ENCODE results near the gene SKI. TPM values are rescaled to one million over a fixed set of nuclear protein-coding genes. Genes with fewer than 3 reads are reported as not detected.
"Not testable (repeated sequence)": the region's sequence is repeated elsewhere in the genome, so short reads cannot be mapped to it uniquely, and the experiment has no call there.

Gene SKI
- total RNA-seq, 2 experiments from 2014 or later, result 286 to 324 TPM

GRCh38 chr1:2295526-2295925, 67.4 kb downstream of the SKI start:
- Histone ChIP-seq H3K27me3 (ENCODE audit: control insufficient read depth in 1 of 2, insufficient read depth in 2 of 2, low read length in 2 of 2) (no peaks in the 10 kb centered on the region), H3K4me1 (ENCODE audit: insufficient read depth, low read length) (peaks cover 100% of the 10 kb centered on the region), H3K4me3 (ENCODE audit: low read length) (no peak overlapping the region), H3K27ac (ENCODE audit: low read depth in 1 of 2, low read length in 2 of 2) (no peak overlapping the region), H3K36me3 (ENCODE audit: insufficient read depth, low read length) (peaks cover 30% of the 10 kb centered on the region), H3K9me3 (ENCODE audit: control insufficient read depth in 1 of 2, insufficient read depth in 1 of 2, low read length in 2 of 2) (no peaks in the 10 kb centered on the region)
- H3K27me3 Mint-ChIP-seq, result no peaks in the 10 kb centered on the region
- peaks cover 66% of the 10 kb centered on the region for H3K36me3 Mint-ChIP-seq (ENCODE audit: low read depth)
- ChIA-PET POLR2A (interaction anchor here (1.5 kb wide), 1 partner anchor 40 kb away, joined by 4 read pairs; no protein-coding TSS in a partner anchor), CTCF (no interaction called here)
- peaks cover 88% of the 10 kb centered on the region for H3K4me1 Mint-ChIP-seq (ENCODE audit: low read depth)
- no peak for TF ChIP-seq CTCF (IDR thresholded peaks at IDR 0.05)
- H3K27ac Mint-ChIP-seq, result peak overlapping the region; percentile 99
- peak overlapping the region; percentile 79 for H3K4me3 Mint-ChIP-seq
- intact Hi-C loops (cut with DNase I, micrococcal nuclease), result no loop called here
- DNase-seq (no peak), ATAC-seq (ENCODE audit: poor library complexity) (no peak)
- H3K9me3 Mint-ChIP-seq, result no peaks in the 10 kb centered on the region

GRCh38 chr1:2296211-2296610, 68.1 kb downstream of the SKI start:
- H3K36me3 ChIP-seq (ENCODE audit: insufficient read depth, low read length), result peaks cover 30% of the 10 kb centered on the region
- POLR2A ChIA-PET, result interaction anchor here (1.1 kb wide), 1 partner anchor 67 kb away, joined by 5 read pairs; no protein-coding TSS in a partner anchor
- DNase-seq, result peak in 4 of 14 experiments; percentile 44 to 62 (median 52)
- H3K27ac ChIP-seq (ENCODE audit: low read depth in 1 of 2, low read length in 2 of 2); intact Hi-C loops (cut with DNase I, micrococcal nuclease); ATAC-seq (ENCODE audit: poor library complexity); H3K27me3 Mint-ChIP-seq; H3K9me3 Mint-ChIP-seq; H3K9me3 ChIP-seq (ENCODE audit: control insufficient read depth in 1 of 2, insufficient read depth in 1 of 2, low read length in 2 of 2); H3K27me3 ChIP-seq (ENCODE audit: control insufficient read depth in 1 of 2, insufficient read depth in 2 of 2, low read length in 2 of 2); CTCF ChIA-PET; H3K4me3 ChIP-seq (ENCODE audit: low read length): not testable (repeated sequence)
- H3K4me1 ChIP-seq (ENCODE audit: insufficient read depth, low read length), result peaks cover 100% of the 10 kb centered on the region
- Mint-ChIP-seq H3K4me3 (peak overlapping the region; percentile 79), H3K36me3 (ENCODE audit: low read depth) (peaks cover 66% of the 10 kb centered on the region), H3K27ac (peak overlapping the region; percentile 99), H3K4me1 (ENCODE audit: low read depth) (peaks cover 86% of the 10 kb centered on the region)

GRCh38 chr1:2296614-2297013, 68.5 kb downstream of the SKI start:
- Mint-ChIP-seq H3K27me3 (no peaks in the 10 kb centered on the region), H3K4me3 (peak overlapping the region; percentile 79), H3K27ac (peak overlapping the region; percentile 99), H3K36me3 (ENCODE audit: low read depth) (peaks cover 70% of the 10 kb centered on the region), H3K4me1 (ENCODE audit: low read depth) (peaks cover 86% of the 10 kb centered on the region), H3K9me3 (no peaks in the 10 kb centered on the region)
- no peak for DNase-seq
- Histone ChIP-seq H3K9me3 (ENCODE audit: control insufficient read depth in 1 of 2, insufficient read depth in 1 of 2, low read length in 2 of 2) (no peaks in the 10 kb centered on the region), H3K4me3 (ENCODE audit: low read length) (no peak overlapping the region), H3K36me3 (ENCODE audit: insufficient read depth, low read length) (peaks cover 31% of the 10 kb centered on the region), H3K27ac (ENCODE audit: low read depth in 1 of 2, low read length in 2 of 2) (no peak overlapping the region), H3K27me3 (ENCODE audit: control insufficient read depth in 1 of 2, insufficient read depth in 2 of 2, low read length in 2 of 2) (no peaks in the 10 kb centered on the region), H3K4me1 (ENCODE audit: insufficient read depth, low read length) (peaks cover 100% of the 10 kb centered on the region)
- ChIA-PET POLR2A (interaction anchor here (1.1 kb wide), 1 partner anchor 67 kb away, joined by 5 read pairs; no protein-coding TSS in a partner anchor), CTCF (no interaction called here)
- no peak for ATAC-seq (ENCODE audit: poor library complexity)
- no peak for TF ChIP-seq CTCF (IDR thresholded peaks at IDR 0.05)
- intact Hi-C loops (cut with DNase I, micrococcal nuclease), result no loop called here

Measured in CD4-positive, alpha-beta T cell (primary cell).